Stimulated activated CD4-positive, alpha-beta T cell treated with anti-CD3 and anti-CD28 coated beads, Interleukin-2, amount 100 ng/mL, for 4 hours (primary cell): ENCODE measurements around the gene OSCAR.
A peak's percentile ranks its signal among the peaks of the same experiment; 100 is the strongest.
"Not testable (repeated sequence)": the region's sequence is repeated elsewhere in the genome, so short reads cannot be mapped to it uniquely, and the experiment has no call there.

Experiments used
- DNase-seq: peaks from one replicate; pipeline ENCODE4 v3.0.0-alpha.2; 2020; ENCODE audit warnings: low read depth

The OSCAR gene

GRCh38 chr19:54125713-54126112, 25.1 kb upstream of the OSCAR start:
- DNase-seq, result no peak

DNA sequence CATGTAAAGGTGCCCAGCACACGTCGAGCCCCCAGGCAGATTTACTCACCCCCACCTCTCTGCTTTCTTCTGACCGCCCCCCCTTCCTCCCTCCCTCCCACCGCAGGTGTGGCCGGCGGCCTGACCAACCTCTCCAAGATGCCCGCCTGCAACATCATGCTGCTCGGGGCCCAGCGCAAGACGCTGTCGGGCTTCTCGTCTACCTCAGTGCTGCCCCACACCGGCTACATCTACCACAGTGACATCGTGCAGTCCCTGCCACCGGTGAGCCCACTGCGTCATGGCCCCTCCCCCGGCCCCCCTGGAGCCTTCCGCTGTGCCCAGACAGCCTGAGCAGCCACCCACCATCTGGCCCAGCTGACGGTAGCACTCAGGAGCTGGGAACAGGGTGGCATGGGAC, 23.8 kb upstream of the OSCAR start:
- no peak for DNase-seq

- no peak for DNase-seq
Observed at GRCh38 chr19:54123682-54124081, 23.1 kb upstream of the OSCAR start.

- no peak for DNase-seq
Observed at GRCh38 chr19:54121259-54121658, 20.7 kb upstream of the OSCAR start.

DNA sequence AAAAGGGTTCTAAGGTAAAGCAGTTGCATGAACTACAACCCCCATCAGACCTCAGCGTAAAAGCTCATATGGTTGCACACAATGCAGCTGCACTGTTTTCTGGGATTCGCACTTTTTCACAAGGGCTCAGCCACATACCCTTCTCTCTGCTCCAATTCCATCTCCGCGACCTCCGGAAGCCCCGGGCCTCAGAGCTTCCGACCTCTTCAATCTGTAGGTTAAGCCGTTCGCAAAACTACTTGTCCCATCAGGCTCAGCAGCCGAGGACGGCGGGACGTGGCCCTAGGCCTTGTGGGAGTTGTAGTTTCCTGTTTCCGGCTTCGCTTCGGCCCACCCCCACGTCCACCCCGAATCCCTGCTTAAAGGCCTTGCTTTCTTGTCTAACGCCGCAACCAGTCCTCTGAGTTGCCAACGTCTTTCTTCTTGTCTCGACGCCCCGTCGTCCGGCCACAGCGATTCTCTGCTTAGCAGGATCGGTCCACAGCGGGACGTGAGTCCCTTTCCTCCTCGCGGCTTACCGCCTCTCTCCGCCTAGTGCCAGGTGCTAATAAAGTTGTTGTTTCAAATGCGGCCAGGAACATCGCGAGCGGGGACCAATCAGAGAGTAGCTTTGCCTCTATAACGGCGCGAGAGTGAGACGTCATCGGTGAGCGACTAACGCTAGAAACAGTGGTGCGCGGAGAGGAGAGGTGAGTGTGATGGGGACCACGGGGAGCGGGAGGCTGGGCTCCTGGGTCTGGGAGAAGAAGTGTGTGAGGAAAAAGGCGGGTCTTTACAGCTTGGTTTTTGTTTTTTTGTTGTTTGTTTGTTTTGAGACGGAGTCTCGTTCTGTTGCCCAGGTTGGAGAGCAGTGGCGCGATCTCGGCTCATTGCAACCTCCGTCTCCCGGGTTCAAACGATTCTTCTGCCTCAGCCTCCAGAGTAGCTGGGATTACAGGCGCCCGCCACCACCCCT, 14.8 kb upstream of the OSCAR start, which contains the start of the genes PRPF31 and TFPT:
Gene PRPF31, plus strand, starts transcription at position 646 of the 955 bp plus-strand sequence. CDS start 2,525 bp downstream, outside the sequence.
Gene TFPT, minus strand, starts transcription at position 549 of the 955 bp plus-strand sequence. Its CDS starts 388 bp downstream, at position 161.
- peak; percentile 95 for DNase-seq

- no peak for DNase-seq
Observed at GRCh38 chr19:54114340-54115108, 13.9 kb upstream of the OSCAR start.

DNA sequence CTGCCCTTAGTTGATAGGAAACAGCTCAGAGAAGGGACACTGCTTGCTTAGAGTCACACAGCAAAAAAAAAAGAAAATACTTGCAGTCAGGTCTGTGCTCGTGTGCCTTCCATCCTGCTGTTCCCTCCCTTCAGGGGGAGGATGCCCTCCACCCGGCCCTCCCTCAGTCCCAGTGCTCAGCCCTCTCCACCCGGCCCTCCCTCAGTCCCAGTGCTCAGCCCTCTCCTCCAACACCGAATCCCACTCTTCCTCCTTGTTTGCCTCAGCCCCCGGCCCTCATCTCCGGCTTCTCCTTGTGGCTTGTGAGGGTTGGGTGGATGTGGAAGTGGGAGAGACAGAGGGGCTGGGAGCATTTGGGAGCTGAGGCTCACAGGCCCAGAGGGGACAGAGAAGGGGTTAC, 9.0 kb upstream of the OSCAR start:
- no peak for DNase-seq

DNA sequence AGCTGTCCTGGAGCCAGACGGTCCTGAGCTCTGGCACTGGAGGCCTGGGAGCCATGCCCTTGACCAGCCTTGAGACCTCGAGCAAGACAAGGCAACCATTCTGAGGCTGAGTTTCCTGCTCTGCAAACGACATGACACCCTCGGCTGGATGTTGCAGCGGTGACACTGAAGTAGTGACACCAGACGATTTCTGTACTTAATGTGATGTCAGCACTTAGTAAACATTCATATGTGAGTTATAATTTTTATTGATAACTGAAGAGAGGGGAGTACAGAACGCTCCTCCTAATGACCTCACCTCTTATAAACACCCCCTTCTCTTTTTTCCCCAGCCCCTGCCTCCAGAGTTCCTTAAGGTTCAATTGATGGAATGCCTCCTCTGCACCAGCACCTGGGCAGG, 7.9 kb upstream of the OSCAR start:
- no peak for DNase-seq

DNA sequence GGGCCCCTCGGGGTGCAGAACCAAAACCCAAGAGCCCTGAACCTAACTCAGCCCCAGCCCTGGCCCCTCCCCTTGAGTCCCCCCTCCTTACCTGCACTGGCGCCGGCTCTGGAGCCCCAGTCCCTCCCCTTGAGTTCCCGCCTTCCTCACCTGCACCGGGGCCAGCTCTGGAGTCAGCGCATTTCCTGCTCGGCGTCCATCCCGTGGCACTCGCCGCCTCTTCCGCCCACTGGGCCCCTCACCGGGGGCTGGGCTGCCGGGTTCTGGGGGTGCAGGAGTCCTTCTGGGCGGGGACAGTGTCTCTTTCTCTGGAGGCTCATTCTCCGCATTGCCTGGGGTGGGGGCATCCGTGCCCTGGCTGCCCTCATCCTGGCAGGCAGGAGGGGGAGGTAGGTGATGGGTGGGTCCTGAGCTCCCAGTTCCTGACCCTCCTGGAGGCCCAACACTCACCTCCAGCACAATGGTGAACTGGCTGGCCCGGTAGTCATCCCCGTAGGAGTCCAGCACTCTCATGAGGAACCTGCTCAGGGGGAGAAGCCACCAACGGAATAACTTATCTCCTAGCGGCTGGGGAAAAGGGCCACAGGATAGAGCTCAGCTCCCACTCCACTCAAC, 7.4 kb upstream of the OSCAR start:
- no peak for DNase-seq

- DNase-seq, result no peak
Observed at GRCh38 chr19:54106716-54107115, 6.1 kb upstream of the OSCAR start.

- DNase-seq, result no peak
Observed at GRCh38 chr19:54105796-54106195, 5.2 kb upstream of the OSCAR start.

DNA sequence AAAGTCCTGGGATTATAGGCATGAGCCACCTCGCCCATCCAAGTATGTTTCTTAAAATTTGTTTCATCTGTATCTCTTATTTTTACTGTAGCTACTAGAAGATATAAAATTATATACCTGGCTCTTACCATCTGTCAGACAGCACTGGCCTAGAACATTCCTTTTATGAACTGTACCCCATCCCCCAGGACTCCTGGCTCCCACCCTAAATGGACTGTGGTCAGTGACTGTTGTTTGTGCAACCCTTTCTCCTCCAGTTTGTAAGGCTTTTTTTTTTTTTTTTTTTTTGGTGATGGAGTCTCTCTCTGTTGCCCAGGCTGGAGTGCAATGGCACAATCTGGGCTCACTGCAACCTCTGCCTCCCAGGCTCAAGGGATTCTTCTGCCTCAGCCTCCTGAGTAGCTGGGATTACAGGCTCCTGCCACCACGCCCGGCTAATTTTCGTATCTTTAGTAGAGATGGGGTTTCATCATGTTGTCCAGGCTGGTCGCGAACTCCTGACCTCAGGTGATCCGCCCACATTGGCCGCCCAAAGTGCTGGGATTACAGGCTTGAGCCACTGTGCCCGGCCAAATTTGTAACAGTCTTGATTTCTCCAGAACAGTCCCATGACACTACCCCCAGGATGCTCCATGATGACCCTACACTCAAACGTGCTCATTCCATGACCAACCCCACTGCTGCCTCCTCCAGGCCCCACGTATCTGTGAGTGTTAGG, 4.6 kb upstream of the OSCAR start:
- no peak for DNase-seq

DNA sequence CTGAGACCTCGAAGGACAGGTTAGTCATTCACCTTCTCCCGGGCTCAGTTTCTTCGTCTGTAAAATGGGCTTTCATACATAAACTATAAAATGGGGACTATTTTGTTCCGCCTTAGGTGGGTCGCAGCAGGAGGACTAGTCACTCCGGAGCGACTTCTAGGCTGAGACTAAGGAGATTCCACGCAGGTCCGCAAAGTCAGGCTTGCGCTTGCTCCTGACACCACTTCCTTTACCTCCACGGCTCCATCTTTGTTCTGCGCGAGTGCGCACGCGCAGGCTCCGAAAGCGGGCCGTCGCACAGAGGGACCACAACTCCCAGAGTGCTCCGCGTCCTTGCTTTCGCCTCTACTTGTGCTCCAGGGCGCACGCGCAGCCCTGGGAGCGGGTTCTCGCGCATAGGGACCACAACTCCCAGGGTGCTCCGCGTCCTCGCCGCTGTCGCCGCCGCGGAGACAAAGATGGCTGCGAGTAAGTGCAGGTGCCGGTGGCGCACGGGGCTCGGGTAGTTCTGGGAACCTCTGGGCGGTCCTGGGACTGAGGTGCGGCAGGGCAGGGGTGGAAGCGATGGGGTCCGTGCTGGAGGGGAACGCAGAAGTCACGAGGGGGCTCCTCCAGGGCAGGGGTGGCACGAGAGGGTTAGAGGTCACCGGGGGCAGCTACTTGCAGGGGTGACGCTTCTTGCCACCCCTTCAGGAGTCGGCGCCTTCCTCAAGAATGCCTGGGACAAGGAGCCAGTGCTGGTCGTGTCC, 2.0 kb upstream of the OSCAR start, which contains the start of gene NDUFA3:
Gene NDUFA3, plus strand, starts transcription at position 435 of the 749 bp plus-strand sequence. Its CDS starts 24 bp downstream, at position 459.
- DNase-seq, result peak; percentile 96

DNA sequence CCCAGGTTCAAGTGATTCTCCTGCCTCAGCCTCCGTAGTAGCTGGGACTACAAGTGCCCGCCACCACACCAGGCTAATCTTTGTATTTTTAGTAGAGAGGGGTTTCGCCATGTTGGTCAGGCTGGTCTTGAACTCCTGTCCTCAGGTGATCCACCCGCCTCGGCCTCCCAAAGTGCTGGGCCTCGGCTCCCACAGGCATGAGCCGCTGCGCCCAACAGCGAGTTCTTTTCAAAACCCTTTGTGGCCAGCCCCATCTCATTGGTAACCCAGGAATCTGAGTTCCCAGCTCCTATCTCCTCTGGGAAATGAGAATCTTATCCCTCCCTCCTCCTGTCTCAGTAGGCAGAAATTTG, 724 bp downstream of the OSCAR start:
- DNase-seq, result not testable (repeated sequence)

- no peak for DNase-seq
Observed at GRCh38 chr19:54099190-54099902, 1.3 kb downstream of the OSCAR start.

DNA sequence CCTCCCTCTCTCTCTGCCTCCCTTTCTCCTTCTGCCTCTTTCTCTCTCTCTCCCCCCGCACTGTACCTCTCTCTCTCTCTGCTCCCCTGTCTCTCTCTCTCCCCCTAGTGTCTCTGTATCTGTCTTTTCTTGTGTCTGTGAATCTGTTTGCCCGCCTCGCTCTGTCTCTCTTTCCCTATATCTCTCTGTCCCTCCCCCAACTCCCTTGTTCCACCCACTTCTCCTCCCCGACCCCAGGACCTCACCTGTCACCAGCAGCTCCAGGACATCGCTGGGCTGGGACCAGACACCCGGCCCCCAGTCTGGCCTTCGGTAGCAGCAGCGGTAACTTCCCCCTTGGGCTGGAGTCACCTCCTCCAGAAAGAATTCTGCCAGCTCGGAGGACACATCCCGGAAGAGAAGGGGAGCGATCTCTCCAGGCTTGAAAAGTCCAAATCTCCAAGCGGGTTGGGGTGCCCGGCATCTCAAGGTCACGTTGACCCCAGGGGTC, 3.9 kb downstream of the OSCAR start:
- DNase-seq, result no peak

GRCh38 chr19:54095859-54096616, 4.6 kb downstream of the OSCAR start:
- DNase-seq, result not testable (repeated sequence)

- no peak for DNase-seq
Observed at GRCh38 chr19:54095136-54095858, 5.3 kb downstream of the OSCAR start.
